A549 (cell line): Measurements from ENCODE around the gene ATP6V1F.

Source experiments
- CEBPB ChIP-seq, 2 experiments: fragments of >200 bp in 1 of 2; sonication (Bioruptor Twin) in 1 of 2; formaldehyde crosslinking in 1 of 2; IDR thresholded peaks; 2 replicates each; pipeline ENCODE4 v1.6.1; 2012 to 2016
- CHD2 ChIP-seq: fragments of 150-350 bp; IDR thresholded peaks from 2 replicates; pipeline ENCODE4 v1.6.1; 2014; ENCODE audit warnings: low read length; ENCODE audit not compliant: partially characterized antibody
- EP300 ChIP-seq, 2 experiments: fragments of >200 bp; sonication (Bioruptor Twin); formaldehyde crosslinking; IDR thresholded peaks; 2 replicates in 1 of 2; 3 replicates in 1 of 2; pipeline ENCODE4 v1.6.1; 2016 to 2017
- HDAC2 ChIP-seq: fragments of 200-600 bp; sonication (generic); IDR thresholded peaks from 2 replicates; pipeline ENCODE4 v1.6.1; 2016
- JUN ChIP-seq, 2 experiments: fragments of >200 bp; sonication (Bioruptor Twin); formaldehyde crosslinking; IDR thresholded peaks; 2 replicates in 1 of 2; 3 replicates in 1 of 2; pipeline ENCODE4 v1.6.1; 2016 to 2017
- KDM1A ChIP-seq: fragments of 200-600 bp; sonication (generic); IDR thresholded peaks from 2 replicates; pipeline ENCODE4 v1.6.1; 2016; ENCODE audit warnings: low read depth, mild to moderate bottlenecking
- RARB ChIP-seq: fragments of 250-450 bp; sonication (Bioruptor Pico); IDR thresholded peaks from 2 replicates; pipeline ENCODE4 v1.8.0; 2021; ENCODE audit warnings: mild to moderate bottlenecking, moderate library complexity
- TF ChIP-seq, protein P1 (sequence below): fragments of >200 bp; sonication (Bioruptor Twin); formaldehyde crosslinking; IDR thresholded peaks from 3 replicates; pipeline ENCODE4 v1.5.1; 2016
- TF ChIP-seq, protein P2 (sequence below): IDR thresholded peaks from 2 replicates; pipeline ENCODE4 v1.6.1; 2012
- TF ChIP-seq, protein P3 (sequence below): fragments of 450-650 bp; IDR thresholded peaks from 2 replicates; pipeline ENCODE4 v1.6.1; 2014; ENCODE audit warnings: antibody characterized with exemption
- TF ChIP-seq, protein P4 (sequence below): fragments of 200-600 bp; sonication (generic); IDR thresholded peaks from 2 replicates; pipeline ENCODE4 v1.6.1; 2016; ENCODE audit warnings: antibody characterized with exemption, mild to moderate bottlenecking, moderate library complexity

DNA sequence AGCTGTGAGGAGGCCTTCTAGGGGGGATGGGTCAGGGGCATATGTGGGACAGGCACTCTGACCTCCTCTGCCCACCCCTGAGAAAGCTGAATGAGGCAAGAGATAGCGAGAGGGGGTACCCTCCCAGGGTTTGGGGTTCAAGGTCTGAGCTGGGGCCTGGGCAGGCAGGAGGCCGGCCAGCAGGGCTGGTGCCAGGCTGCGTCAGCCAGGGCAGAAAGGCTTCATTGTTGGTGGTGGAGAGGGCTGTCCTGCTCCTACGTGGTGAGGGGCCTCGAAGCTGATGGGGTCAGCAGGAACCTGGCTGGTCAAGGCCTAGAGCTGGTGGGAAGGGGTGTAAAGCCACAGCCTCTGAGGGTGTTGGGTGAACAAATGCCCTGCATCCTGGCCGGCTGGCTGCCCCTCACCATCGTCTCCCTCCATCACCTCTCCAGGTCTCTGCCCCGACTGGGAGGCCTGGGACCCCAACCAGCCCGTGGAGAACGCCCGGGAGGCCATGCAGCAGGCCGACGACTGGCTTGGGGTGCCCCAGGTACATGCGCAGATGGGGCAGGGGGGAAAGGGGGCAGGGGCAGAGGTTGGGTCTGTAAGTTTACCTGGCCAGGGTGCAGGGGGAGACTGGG, 25.8 kb upstream of the ATP6V1F start:
- TF ChIP-seq KDM1A = no peak
- TF ChIP-seq, protein P1, sequence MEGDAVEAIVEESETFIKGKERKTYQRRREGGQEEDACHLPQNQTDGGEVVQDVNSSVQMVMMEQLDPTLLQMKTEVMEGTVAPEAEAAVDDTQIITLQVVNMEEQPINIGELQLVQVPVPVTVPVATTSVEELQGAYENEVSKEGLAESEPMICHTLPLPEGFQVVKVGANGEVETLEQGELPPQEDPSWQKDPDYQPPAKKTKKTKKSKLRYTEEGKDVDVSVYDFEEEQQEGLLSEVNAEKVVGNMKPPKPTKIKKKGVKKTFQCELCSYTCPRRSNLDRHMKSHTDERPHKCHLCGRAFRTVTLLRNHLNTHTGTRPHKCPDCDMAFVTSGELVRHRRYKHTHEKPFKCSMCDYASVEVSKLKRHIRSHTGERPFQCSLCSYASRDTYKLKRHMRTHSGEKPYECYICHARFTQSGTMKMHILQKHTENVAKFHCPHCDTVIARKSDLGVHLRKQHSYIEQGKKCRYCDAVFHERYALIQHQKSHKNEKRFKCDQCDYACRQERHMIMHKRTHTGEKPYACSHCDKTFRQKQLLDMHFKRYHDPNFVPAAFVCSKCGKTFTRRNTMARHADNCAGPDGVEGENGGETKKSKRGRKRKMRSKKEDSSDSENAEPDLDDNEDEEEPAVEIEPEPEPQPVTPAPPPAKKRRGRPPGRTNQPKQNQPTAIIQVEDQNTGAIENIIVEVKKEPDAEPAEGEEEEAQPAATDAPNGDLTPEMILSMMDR = no peak
- no peak for TF ChIP-seq RARB (CRISPR knock-in tag)
- TF ChIP-seq, protein P2, sequence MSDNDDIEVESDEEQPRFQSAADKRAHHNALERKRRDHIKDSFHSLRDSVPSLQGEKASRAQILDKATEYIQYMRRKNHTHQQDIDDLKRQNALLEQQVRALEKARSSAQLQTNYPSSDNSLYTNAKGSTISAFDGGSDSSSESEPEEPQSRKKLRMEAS = no peak
- TF ChIP-seq EP300 (IDR thresholded peaks at IDR 0.05) = no peak
- no peak for TF ChIP-seq CEBPB (IDR thresholded peaks at IDR 0.05)
- TF ChIP-seq, protein P3, sequence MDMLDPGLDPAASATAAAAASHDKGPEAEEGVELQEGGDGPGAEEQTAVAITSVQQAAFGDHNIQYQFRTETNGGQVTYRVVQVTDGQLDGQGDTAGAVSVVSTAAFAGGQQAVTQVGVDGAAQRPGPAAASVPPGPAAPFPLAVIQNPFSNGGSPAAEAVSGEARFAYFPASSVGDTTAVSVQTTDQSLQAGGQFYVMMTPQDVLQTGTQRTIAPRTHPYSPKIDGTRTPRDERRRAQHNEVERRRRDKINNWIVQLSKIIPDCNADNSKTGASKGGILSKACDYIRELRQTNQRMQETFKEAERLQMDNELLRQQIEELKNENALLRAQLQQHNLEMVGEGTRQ = no peak
- TF ChIP-seq, protein P4, sequence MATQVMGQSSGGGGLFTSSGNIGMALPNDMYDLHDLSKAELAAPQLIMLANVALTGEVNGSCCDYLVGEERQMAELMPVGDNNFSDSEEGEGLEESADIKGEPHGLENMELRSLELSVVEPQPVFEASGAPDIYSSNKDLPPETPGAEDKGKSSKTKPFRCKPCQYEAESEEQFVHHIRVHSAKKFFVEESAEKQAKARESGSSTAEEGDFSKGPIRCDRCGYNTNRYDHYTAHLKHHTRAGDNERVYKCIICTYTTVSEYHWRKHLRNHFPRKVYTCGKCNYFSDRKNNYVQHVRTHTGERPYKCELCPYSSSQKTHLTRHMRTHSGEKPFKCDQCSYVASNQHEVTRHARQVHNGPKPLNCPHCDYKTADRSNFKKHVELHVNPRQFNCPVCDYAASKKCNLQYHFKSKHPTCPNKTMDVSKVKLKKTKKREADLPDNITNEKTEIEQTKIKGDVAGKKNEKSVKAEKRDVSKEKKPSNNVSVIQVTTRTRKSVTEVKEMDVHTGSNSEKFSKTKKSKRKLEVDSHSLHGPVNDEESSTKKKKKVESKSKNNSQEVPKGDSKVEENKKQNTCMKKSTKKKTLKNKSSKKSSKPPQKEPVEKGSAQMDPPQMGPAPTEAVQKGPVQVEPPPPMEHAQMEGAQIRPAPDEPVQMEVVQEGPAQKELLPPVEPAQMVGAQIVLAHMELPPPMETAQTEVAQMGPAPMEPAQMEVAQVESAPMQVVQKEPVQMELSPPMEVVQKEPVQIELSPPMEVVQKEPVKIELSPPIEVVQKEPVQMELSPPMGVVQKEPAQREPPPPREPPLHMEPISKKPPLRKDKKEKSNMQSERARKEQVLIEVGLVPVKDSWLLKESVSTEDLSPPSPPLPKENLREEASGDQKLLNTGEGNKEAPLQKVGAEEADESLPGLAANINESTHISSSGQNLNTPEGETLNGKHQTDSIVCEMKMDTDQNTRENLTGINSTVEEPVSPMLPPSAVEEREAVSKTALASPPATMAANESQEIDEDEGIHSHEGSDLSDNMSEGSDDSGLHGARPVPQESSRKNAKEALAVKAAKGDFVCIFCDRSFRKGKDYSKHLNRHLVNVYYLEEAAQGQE = no peak
- TF ChIP-seq CHD2 = no peak
- no peak for TF ChIP-seq JUN (IDR thresholded peaks at IDR 0.05)
- TF ChIP-seq HDAC2 = no peak
